Hepatocyte (in vitro differentiated cells): ENCODE data around the gene CHKB. TPM values are rescaled to one million over a fixed set of nuclear protein-coding genes. Genes with fewer than 3 reads are reported as not detected.

Experiments
- DNase-seq: peaks from one replicate; pipeline ENCODE4 v3.0.0-alpha.2; 2016; ENCODE audit warnings: low spot score
- H2AFZ ChIP-seq: fragments of 200-600 bp; sonication (generic); 2 replicates; pipeline ENCODE4 v1.6.0; 2016; ENCODE audit warnings: antibody characterized with exemption, mild to moderate bottlenecking
- H3K27ac ChIP-seq: fragments of 200-600 bp; sonication (generic); 2 replicates; pipeline ENCODE4 v1.5.1; 2016; ENCODE audit warnings: mild to moderate bottlenecking
- H3K27me3 ChIP-seq: fragments of 200-600 bp; sonication (generic); 2 replicates; pipeline ENCODE4 v1.6.1; 2016
- H3K36me3 ChIP-seq: fragments of 200-600 bp; sonication (generic); replicated peaks from 2 replicates; pipeline ENCODE4 v1.5.1; 2016; ENCODE audit warnings: low read depth; ENCODE audit not compliant: insufficient read depth
- H3K4me1 ChIP-seq: fragments of 200-600 bp; sonication (generic); 2 replicates; pipeline ENCODE4 v1.5.1; 2016; ENCODE audit warnings: mild to moderate bottlenecking, moderate library complexity; ENCODE audit not compliant: insufficient read depth
- H3K4me2 ChIP-seq: fragments of 200-600 bp; sonication (generic); 2 replicates; pipeline ENCODE4 v1.6.0; 2016
- H3K4me3 ChIP-seq: fragments of 200-600 bp; sonication (generic); 2 replicates; pipeline ENCODE4 v1.5.1; 2016; ENCODE audit warnings: mild to moderate bottlenecking
- H3K79me2 ChIP-seq: fragments of 200-600 bp; sonication (generic); 2 replicates; pipeline ENCODE4 v1.6.0; 2017; ENCODE audit warnings: mild to moderate bottlenecking
- H3K9me2 ChIP-seq: fragments of 200-600 bp; sonication (generic); replicated peaks from 2 replicates; pipeline ENCODE4 v1.6.0; 2017; ENCODE audit warnings: mild to moderate bottlenecking; ENCODE audit not compliant: insufficient read depth
- H3K9me3 ChIP-seq: fragments of 200-600 bp; sonication (generic); 2 replicates; pipeline ENCODE4 v1.5.1; 2016; ENCODE audit warnings: low read depth, mild to moderate bottlenecking
- H4K20me1 ChIP-seq: fragments of 200-600 bp; sonication (generic); 2 replicates; pipeline ENCODE4 v1.6.0; 2016; ENCODE audit warnings: mild to moderate bottlenecking; ENCODE audit not compliant: insufficient read depth, poor library complexity, severe bottlenecking
- EZH2 ChIP-seq: fragments of 200-600 bp; sonication (generic); IDR thresholded peaks from 2 replicates; pipeline ENCODE4 v1.6.1; 2016; ENCODE audit warnings: antibody characterized with exemption, mild to moderate bottlenecking, borderline replicate concordance
- EZH2phosphoT487 ChIP-seq: fragments of 200-600 bp; sonication (generic); IDR thresholded peaks from one replicate; pipeline ENCODE4 v1.6.1; 2018; ENCODE audit warnings: antibody characterized with exemption, mild to moderate bottlenecking, low read depth, moderate library complexity; ENCODE audit not compliant: unreplicated experiment, severe bottlenecking
- WGBS: methylation state at CpG from one replicate; pipeline ENCODE4 v1.1.6; 2016; ENCODE audit warnings: low lambda C conversion rate; ENCODE audit errors: missing lambda C conversion rate; 5-methylcytosine and 5-hydroxymethylcytosine counted together
- polyA plus RNA-seq: library from polyadenylated mRNA; unstranded; fragments of >200 nt; fragmentation: Nextera tagmentation; extraction: Ambion mirVana; gene quantifications from 2 replicates; pipeline ENCODE4 v1.2.1, GENCODE V29; 2016
- total RNA-seq: library from RNA; depleted of rRNA; stranded (reverse); fragments of >200 nt; gene quantifications from 2 replicates; pipeline ENCODE4 v1.2.3, GENCODE V29; 2014
- TF ChIP-seq, protein P1 (sequence below): fragments of 200-600 bp; sonication (generic); IDR thresholded peaks from 2 replicates; pipeline ENCODE4 v1.5.1; 2016; ENCODE audit warnings: antibody characterized with exemption, mild to moderate bottlenecking; ENCODE audit not compliant: poor library complexity

CHKB gene
- total and polyA plus RNA-seq, 2 experiments from 2014 or later, result 54.9 to 89.7 TPM

DNA sequence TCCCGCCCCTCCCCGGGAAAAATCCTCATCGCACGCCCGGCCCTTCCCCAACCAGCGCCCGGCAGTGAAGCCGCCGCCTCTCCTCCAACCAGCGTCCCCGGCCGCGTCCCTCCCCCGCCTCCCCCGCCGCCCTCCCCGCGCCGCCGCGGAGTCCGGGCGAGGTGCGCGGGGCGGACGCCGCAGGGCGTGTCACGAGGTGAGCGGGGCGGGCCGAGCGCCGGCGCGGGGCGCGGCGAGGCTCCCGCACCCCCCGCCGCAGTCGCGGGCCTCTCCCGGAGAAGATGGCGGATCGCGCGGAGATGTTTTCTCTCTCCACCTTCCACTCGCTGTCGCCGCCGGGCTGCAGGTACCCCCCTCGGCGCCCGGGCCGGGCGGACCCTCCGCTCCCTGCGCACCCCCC lies 17.9 kb upstream of the CHKB start, which contains the start of gene MAPK8IP2:
Gene MAPK8IP2, plus strand, starts transcription at position 256 of the 400 bp plus-strand sequence. Its CDS starts 26 bp downstream, at position 282.
- no peaks in the 10 kb centered on the region for H4K20me1 ChIP-seq
- H3K4me2 ChIP-seq, result peak within 1 kb of the TSS; percentile 96
- 0% methylated on average over 3 of the region's 61 CpGs for WGBS
- no peak within 1 kb of the TSS for H3K27ac ChIP-seq
- peaks cover 3% of the 10 kb centered on the region for H3K4me1 ChIP-seq
- no peak within 1 kb of the TSS for H2AFZ ChIP-seq
- peak within 1 kb of the TSS; percentile 26 for H3K4me3 ChIP-seq
- H3K9me3 ChIP-seq, result no peaks in the 10 kb centered on the region
- TF ChIP-seq, protein P1, sequence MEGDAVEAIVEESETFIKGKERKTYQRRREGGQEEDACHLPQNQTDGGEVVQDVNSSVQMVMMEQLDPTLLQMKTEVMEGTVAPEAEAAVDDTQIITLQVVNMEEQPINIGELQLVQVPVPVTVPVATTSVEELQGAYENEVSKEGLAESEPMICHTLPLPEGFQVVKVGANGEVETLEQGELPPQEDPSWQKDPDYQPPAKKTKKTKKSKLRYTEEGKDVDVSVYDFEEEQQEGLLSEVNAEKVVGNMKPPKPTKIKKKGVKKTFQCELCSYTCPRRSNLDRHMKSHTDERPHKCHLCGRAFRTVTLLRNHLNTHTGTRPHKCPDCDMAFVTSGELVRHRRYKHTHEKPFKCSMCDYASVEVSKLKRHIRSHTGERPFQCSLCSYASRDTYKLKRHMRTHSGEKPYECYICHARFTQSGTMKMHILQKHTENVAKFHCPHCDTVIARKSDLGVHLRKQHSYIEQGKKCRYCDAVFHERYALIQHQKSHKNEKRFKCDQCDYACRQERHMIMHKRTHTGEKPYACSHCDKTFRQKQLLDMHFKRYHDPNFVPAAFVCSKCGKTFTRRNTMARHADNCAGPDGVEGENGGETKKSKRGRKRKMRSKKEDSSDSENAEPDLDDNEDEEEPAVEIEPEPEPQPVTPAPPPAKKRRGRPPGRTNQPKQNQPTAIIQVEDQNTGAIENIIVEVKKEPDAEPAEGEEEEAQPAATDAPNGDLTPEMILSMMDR, result no peak
- no peak for TF ChIP-seq EZH2phosphoT487
- peaks cover 27% of the 10 kb centered on the region for H3K27me3 ChIP-seq
- peak; percentile 45 for DNase-seq
- H3K9me2 ChIP-seq, result no peaks in the 10 kb centered on the region
- no peaks in the 10 kb centered on the region for H3K36me3 ChIP-seq
- H3K79me2 ChIP-seq, result no peaks in the 10 kb centered on the region

DNA sequence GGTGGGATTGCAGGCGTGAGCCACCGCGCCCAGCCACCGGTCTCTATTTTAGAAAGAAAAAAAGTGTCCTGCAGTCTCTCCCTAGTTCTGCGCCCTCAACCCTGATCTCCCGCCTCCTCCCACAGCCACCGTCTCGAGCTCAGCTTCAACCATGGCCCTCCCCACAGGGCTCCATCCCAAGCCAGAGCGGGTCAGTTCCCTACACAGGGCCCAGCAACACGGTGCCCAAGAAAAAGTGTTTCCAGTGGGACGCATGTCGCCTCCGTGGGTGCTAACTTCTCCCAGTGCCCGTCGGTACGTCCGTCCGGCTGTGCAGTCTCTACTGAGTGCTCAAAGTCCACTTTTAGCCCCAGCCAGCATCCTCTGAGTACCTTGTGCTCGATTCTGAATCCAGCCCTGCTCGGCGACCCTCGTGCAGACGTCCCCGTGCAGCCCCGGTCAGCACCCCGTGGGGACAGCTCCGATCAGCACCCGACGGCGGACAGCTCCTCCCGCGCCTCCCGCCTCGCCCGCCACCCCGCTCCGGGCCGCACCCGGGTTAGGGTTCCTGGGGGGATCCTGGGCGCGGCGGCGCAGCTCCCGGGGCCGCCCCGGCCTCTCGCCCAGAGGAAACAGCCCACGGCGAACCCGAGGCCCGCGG lies 17.3 kb upstream of the CHKB start:
- WGBS, result 29% methylated on average over 39 of the region's 52 CpGs
- Histone ChIP-seq H3K27me3 (peaks cover 27% of the 10 kb centered on the region), H3K4me3 (peak overlapping the region; percentile 26), H3K9me2 (no peaks in the 10 kb centered on the region), H2AFZ (no peak overlapping the region), H3K27ac (no peak overlapping the region), H3K79me2 (no peaks in the 10 kb centered on the region), H3K36me3 (no peaks in the 10 kb centered on the region), H3K9me3 (no peaks in the 10 kb centered on the region), H3K4me2 (peak overlapping the region; percentile 96), H3K4me1 (peaks cover 3% of the 10 kb centered on the region), H4K20me1 (no peaks in the 10 kb centered on the region)
- TF ChIP-seq EZH2, result no peak
- TF ChIP-seq, protein P1, result no peak
- no peak for TF ChIP-seq EZH2phosphoT487
- DNase-seq, result peak; percentile 79

DNA sequence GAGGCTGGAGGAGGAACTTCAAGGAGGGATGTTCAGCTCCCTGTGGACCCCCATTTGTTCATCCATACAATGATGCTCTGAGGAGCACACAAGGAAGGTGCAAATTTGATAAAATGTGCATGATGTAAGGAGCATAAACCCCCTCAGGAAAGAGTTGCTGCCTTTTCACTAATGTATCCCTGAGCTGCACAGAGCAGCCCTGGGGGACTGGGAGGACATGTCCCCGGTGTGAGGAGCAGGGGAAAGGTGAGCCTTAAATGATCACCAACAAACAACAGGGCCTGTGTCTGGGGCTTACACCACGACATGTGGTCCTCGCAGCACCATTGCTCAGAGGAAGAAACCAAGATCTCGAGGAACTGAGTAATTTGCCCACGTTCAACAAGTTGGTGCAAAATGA lies 14.4 kb upstream of the CHKB start:
- Histone ChIP-seq H4K20me1 (no peaks in the 10 kb centered on the region), H3K27me3 (peaks cover 12% of the 10 kb centered on the region), H3K4me1 (peaks cover 3% of the 10 kb centered on the region), H3K9me2 (no peaks in the 10 kb centered on the region), H3K27ac (no peak overlapping the region), H3K4me3 (no peak overlapping the region), H3K9me3 (no peaks in the 10 kb centered on the region), H3K79me2 (no peaks in the 10 kb centered on the region), H3K4me2 (no peak overlapping the region), H2AFZ (no peak overlapping the region), H3K36me3 (no peaks in the 10 kb centered on the region)
- WGBS, result 90% methylated on average over 5 of the region's 5 CpGs
- no peak for DNase-seq
- TF ChIP-seq EZH2phosphoT487 (no peak), EZH2 (no peak)
- TF ChIP-seq, protein P1, result no peak
